Gastrocnemius medialis (tissue), 4 donors: Measurements from ENCODE around the gene OTOG.

Source experiments
- CTCF ChIP-seq, 5 experiments: fragments of 450-650 bp in 3 of 5; fragments of 200-600 bp in 2 of 5; sonication (generic) in 2 of 5; IDR thresholded peaks in 4 of 5; conservative IDR thresholded peaks in 1 of 5; 1 replicate in 4 of 5; 2 replicates in 1 of 5; pipeline ENCODE4 v1.5.1; 2016 to 2019; ENCODE audit warnings: antibody characterized with exemption in 5 of 5, mild to moderate bottlenecking in 3 of 5, moderate library complexity in 3 of 5
- POLR2A ChIP-seq, 2 donors: fragments of 450-650 bp; IDR thresholded peaks; one replicate each; pipeline ENCODE4 v1.6.1; 2017; ENCODE audit warnings: antibody characterized with exemption in 2 of 2, mild to moderate bottlenecking in 2 of 2, moderate library complexity in 2 of 2

- TF ChIP-seq POLR2A (IDR thresholded peaks at IDR 0.05) (no peak), CTCF (IDR thresholded peaks at IDR 0.05 in 4 of 5, conservative IDR thresholded peaks at IDR 0.05 in 1 of 5) (no peak)
Observed at GRCh38 chr11:17581732-17582053, 34.6 kb downstream of the OTOG start.
